CD4-positive, alpha-beta T cell treated with Interleukin-10 for 1 hour (primary cell): ENCODE data around the gene FMNL3.
"Not testable (repeated sequence)": the region's sequence is repeated elsewhere in the genome, so short reads cannot be mapped to it uniquely, and the experiment has no call there.

ENCODE experiments used
- DNase-seq: peaks from one replicate; pipeline ENCODE4 v3.0.0-alpha.2; 2020

The FMNL3 gene

GRCh38 chr12:49626836-49627235 lies 80.4 kb downstream of the FMNL3 start:
- DNase-seq = no peak

DNA sequence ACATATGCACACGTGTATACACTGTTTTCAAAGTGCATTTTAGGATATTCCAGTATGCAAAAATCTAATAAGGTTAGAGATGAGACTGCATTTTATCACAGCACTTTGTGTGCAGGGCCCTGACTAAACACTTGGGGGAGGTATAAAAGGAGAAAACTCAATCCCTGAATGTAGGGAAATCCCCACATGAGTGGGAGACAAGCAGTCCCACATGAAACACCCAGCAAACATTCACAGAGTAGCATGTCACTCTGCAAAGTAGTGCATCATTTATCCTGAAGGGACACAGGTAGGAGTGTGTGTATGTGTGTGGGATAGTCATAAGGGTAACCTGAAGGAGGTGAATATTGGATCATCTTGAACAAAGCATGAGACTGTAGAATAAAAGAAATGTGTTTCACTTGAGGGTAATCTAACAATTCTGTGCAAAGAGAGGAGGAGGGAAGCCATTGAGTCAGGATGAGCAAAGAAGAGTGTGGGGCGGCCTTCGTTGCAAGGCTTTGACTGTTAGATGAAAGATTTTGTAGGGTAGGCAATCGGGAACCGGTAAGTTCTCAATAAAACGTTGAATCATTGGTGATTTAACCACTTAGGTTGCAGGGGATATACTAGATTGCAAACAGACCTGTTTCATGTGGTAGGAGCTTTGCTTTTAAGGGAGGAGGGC lies 80.9 kb downstream of the FMNL3 start:
- DNase-seq = peak; percentile 32

DNA sequence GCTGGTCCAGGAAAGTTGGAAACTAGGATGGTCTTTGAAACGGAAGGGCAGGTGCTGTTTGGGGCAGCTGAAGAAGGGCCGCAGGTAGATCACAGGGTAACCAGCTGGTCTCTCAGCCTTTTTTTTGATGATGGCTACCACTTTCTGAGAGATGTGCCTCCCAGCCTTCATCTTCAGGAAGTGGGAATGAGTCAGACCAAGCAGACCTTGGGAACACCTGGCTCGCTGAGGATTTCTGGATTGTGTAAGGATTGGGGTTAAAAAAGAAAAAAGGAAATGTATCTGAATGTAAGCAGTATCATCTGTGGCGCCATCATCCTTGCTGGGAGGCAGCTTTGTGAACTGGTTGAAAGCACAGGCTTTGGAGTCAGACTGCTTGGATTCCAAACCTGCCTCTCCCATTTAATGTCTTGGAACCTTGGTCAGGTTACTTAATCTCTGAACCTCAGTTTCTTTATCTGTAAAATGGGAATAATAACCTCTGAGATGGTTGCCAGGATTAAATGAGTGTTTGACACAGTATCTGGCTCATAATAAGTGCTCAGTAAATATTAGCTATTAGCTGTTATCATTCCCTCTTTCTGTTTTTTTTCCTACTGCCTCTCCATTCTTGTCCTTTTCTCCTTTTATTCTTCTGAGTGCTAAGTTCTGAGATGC lies 82.2 kb downstream of the FMNL3 start:
- DNase-seq = no peak

GRCh38 chr12:49623142-49623904 lies 83.9 kb downstream of the FMNL3 start, which contains the start of gene PRPF40B:
PRPF40B (plus strand) TSS chr12:49623561; CDS start chr12:49623591, 30 bp downstream.
- peak; percentile 90 for DNase-seq

DNA sequence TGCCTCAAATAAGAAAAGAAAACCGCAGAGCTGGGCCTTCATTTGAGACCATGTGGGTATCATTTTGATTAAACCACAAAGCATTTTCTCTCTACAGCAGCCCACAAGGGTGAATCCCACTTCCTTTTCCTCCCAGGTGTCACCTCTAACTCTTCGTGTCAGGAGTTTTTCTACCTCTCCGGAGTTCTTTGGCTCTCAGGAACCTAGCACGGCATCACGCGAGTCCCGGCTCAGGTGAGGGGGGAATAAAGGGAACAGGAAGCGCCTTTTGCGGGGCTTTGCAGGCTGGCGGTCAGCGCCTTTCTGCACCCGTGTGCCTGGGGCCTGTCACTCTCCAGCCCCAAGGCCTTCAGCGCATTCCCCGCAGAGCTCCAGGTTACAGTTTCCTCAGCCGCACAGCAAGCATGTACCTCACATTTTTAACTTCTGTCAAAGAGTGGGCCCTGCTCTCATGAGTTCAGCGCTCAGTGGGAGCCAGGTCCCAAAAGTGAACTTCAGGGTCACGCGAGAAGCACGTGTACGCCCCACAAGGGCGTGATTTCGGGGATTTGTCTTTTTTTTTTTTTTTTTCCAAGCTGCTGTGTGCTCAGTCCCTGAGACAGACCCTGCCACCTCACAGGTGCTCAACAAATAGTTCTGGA lies 84.6 kb downstream of the FMNL3 start:
- peak; percentile 76 for DNase-seq

DNA sequence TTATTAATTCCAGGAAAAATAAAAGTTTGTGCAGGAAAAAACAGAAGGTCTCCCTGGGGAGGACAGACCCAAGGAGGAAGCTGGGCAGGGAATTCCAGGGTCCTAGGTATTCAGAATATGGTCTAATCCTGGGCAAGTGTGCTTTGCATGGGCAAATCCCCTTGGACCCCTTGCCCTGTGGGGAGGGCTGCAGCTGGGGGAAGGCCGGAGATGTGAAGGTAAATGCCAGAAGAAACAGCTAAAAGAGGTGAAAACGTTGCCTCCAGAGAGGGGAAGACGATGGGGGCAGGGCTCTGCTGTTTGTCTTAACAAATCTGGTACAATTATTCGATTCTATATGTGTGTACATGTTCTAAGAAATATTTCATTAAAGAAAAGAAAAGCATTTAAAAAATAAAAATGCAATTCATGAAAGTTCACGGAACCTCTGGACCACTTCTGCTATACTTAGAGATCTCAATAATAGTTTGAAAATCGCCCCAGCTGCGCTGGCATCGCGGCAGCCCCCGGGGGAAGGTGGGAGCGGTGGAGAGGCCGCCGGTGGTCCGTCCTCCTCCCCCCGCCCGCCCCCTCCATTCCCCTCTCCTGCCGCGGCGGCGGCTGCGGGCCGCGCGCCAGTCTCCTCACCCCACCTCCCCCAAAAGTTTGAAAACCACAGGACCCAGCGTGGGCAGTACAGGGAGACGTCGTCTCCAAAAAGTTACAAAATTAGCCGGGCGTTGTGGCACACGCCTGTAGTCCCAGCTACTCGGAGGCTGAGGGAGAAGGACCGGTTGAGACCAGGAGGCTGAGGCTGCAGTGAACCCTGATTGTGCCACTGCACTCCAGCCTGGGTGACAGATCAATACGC lies 85.3 kb downstream of the FMNL3 start:
- no peak for DNase-seq

GRCh38 chr12:49619286-49619685 lies 87.9 kb downstream of the FMNL3 start:
- DNase-seq = no peak

DNA sequence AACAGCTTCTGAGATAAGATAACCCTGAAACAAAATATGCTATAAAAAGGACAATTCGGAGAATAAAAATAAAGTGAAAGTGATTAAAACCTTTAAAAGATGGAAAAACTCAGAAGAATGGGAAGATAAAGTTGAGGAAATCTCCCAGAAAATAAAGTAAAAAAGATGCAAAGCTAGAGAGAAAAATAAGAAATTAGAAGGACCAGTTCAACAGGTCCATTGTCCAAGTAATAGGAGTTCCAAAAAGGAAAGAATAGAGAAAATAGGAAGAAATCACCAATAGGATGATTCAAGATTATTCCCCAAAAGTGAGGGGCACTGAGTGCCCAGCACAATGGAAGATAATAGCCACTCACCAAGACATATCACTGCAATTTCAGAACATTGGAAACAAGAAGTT lies 88.6 kb downstream of the FMNL3 start:
- DNase-seq = no peak

GRCh38 chr12:49616533-49617219 lies 90.5 kb downstream of the FMNL3 start:
- no peak for DNase-seq

DNA sequence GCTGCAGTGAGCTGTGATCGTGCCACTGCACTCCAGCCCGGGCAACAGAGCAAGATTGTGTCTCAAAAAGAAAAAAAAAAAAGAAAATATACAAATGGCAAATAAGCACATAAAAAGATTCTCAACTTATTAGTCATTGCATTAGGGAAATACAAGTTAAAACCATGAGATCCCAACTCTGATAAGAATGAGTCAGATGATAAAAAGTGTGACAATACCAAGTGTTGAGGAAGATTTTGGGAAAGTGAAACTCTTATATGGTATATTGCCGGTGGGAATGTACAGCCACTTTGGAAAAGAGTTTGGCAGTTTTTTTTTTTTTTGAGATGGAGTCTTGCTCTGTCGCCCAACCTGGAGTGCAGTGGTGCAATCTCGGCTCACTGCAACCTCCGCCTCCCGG lies 91.5 kb downstream of the FMNL3 start:
- no peak for DNase-seq

DNA sequence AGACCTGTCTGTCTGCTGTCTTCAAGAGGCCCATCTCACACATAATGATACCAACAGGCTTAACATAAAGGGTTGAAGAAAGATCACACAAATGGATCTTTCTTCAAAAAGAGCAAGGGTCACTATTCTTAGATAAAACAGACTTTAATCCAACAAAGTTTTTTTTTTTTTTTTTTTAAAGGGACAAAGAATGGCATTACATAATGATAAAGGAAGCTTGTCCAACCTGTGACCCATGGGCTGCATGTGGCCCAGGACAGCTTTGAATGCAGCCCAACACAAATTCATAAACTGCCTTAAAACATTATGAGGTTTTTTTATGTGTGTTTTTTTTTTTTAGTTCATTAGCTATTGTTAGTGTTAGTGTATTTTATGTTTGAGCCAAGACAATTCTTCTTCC lies 95.0 kb downstream of the FMNL3 start:
- DNase-seq = no peak

- not testable (repeated sequence) for DNase-seq
These were observed 96.4 kb downstream of the FMNL3 start for GRCh38 chr12:49610785-49611184.

GRCh38 chr12:49609875-49610154 lies 97.4 kb downstream of the FMNL3 start:
- DNase-seq = no peak

- no peak for DNase-seq
These were observed 97.9 kb downstream of the FMNL3 start for GRCh38 chr12:49609059-49609874.

- not testable (repeated sequence) for DNase-seq
These were observed 101.7 kb downstream of the FMNL3 start, which contains the start of gene FAM186B for GRCh38 chr12:49605539-49605938. FAM186B (minus strand) TSS chr12:49605639; CDS start chr12:49605477, 162 bp downstream.

DNA sequence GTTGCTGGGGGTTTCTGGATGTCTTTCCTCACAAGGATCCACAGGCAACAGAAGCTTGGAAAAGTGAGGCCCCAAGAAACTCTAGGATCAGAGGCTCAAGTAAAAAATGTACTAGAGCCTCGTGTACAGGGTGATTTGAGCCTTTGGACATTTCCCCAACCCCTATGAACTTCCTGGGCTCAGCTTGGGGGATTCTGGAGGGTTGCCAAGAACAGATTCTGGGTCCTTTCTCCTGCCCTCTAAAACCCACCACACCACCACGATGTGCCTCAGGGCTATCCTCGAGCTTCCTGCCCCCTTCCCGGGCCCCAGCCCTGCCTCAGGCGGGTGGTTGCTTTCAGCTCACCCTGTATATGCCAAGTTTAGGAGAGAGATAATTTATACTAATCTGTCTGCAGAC lies 102.3 kb downstream of the FMNL3 start:
- DNase-seq = no peak

DNA sequence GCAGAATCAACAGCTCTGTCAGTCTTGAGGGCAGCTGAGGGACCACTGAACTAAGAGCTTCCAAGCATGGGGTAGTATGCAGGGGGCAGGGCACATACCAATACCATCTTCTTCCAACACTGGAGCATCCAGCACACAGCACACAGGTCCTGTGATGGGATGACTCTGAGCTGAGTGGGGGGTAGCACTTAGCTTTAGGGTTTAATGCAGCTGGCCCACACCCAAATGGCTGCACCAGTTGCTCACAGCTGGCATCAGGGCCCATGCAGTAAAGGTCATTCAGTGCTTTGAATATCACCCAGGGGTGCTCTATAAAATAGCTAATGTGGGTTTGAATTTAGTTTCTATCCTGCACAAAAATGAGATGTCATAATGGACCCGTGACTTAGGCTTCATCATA lies 103.5 kb downstream of the FMNL3 start:
- DNase-seq = no peak

- no peak for DNase-seq
These were observed 107.2 kb downstream of the FMNL3 start for GRCh38 chr12:49599961-49600360.

- no peak for DNase-seq
These were observed 108.7 kb downstream of the FMNL3 start for GRCh38 chr12:49598527-49598926.

DNA sequence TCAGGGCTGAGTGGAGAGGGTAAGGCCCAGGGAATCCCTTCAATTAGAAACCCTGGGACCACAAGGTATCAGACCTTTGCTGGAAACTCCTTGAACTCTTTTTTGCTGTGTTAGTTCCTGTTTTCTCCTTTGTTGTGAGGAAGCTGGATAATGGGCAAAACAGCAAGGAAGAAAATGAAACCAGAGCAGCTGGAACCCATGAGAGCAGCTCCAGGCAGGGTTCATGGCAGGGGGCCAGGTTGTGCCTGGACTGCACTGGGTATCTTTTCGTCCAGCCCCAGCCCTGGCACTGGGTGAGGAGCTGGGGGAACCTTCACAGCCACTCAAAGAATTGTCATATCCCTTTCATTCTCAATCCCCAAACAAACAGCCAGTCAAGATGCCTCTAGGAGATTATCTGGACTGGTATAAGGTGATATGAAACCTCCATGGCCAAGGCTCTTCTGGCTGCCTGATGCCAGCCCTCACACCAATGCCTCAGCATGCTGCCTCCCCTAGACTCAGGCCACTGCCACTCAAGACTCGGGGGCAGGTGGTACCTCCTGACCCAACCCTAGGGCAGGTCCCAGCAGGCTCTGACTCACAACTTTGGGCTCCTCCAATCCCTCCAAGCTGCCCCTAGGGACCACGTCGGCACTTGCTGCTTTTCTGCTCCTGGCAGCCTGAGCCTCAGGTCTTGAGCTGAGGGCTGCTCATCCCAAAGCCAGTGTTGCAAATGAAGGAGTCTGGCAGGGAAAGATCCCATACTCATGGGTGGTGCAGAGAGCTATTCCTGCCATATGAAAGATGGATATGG lies 118.3 kb downstream of the FMNL3 start:
- no peak for DNase-seq
